Activated T-cell treated with anti-CD3 and anti-CD28 coated beads, Interleukin-2, amount 50 U/mL, for 24 hours (primary cell): Measurements from ENCODE around the gene MRPL14.

Experiments
- DNase-seq: peaks from one replicate; pipeline ENCODE4 v3.0.0-alpha.2; 2020
- H3K27ac Mint-ChIP-seq: 2 replicates; pipeline ENCODE4 v1.8.0; 2020; ENCODE audit warnings: mild to moderate bottlenecking, mixed read lengths
- H3K27me3 Mint-ChIP-seq: 2 replicates; pipeline ENCODE4 v1.8.0; 2020; ENCODE audit warnings: mixed read lengths
- H3K36me3 Mint-ChIP-seq: 2 replicates; pipeline ENCODE4 v1.8.0; 2020; ENCODE audit warnings: low read depth, mixed read lengths
- H3K4me1 Mint-ChIP-seq: 2 replicates; pipeline ENCODE4 v1.8.0; 2020; ENCODE audit warnings: low read depth, mixed read lengths
- H3K4me3 Mint-ChIP-seq: 2 replicates; pipeline ENCODE4 v1.8.0; 2020; ENCODE audit warnings: mild to moderate bottlenecking, moderate library complexity, mixed read lengths
- H3K9me3 Mint-ChIP-seq: 2 replicates; pipeline ENCODE4 v1.8.0; 2020; ENCODE audit warnings: mixed read lengths

Gene MRPL14

GRCh38 chr6:44066394-44067172, 60.7 kb downstream of the MRPL14 start:
- DNase-seq, result no peak
- no peak overlapping the region for H3K27ac Mint-ChIP-seq
- H3K4me1 Mint-ChIP-seq, result peaks cover 5% of the 10 kb centered on the region
- H3K27me3 Mint-ChIP-seq, result no peaks in the 10 kb centered on the region
- H3K36me3 Mint-ChIP-seq, result no peaks in the 10 kb centered on the region
- H3K9me3 Mint-ChIP-seq, result no peaks in the 10 kb centered on the region
- no peak overlapping the region for H3K4me3 Mint-ChIP-seq

- DNase-seq, result no peak
- Mint-ChIP-seq H3K36me3 (no peaks in the 10 kb centered on the region), H3K9me3 (no peaks in the 10 kb centered on the region), H3K4me1 (peaks cover 5% of the 10 kb centered on the region), H3K27ac (no peak overlapping the region), H3K27me3 (no peaks in the 10 kb centered on the region), H3K4me3 (no peak overlapping the region)
These were observed 61.7 kb downstream of the MRPL14 start for GRCh38 chr6:44065443-44066140.

GRCh38 chr6:44064948-44065272, 62.3 kb downstream of the MRPL14 start:
- no peaks in the 10 kb centered on the region for H3K27me3 Mint-ChIP-seq
- no peaks in the 10 kb centered on the region for H3K36me3 Mint-ChIP-seq
- H3K9me3 Mint-ChIP-seq, result peaks cover 2% of the 10 kb centered on the region
- no peak overlapping the region for H3K27ac Mint-ChIP-seq
- H3K4me1 Mint-ChIP-seq, result peaks cover 5% of the 10 kb centered on the region
- DNase-seq, result no peak
- H3K4me3 Mint-ChIP-seq, result no peak overlapping the region

- H3K36me3 Mint-ChIP-seq, result no peaks in the 10 kb centered on the region
- no peak overlapping the region for H3K27ac Mint-ChIP-seq
- peaks cover 5% of the 10 kb centered on the region for H3K4me1 Mint-ChIP-seq
- no peak for DNase-seq
- H3K4me3 Mint-ChIP-seq, result no peak overlapping the region
- peaks cover 2% of the 10 kb centered on the region for H3K27me3 Mint-ChIP-seq
- peaks cover 4% of the 10 kb centered on the region for H3K9me3 Mint-ChIP-seq
These were observed 62.9 kb downstream of the MRPL14 start for GRCh38 chr6:44064089-44064947.

- no peaks in the 10 kb centered on the region for H3K36me3 Mint-ChIP-seq
- peaks cover 5% of the 10 kb centered on the region for H3K4me1 Mint-ChIP-seq
- H3K27ac Mint-ChIP-seq, result no peak overlapping the region
These were observed 63.6 kb downstream of the MRPL14 start for GRCh38 chr6:44063561-44064059.

More at GRCh38 chr6:44063561-44064059, 63.6 kb downstream of the MRPL14 start:
- peaks cover 4% of the 10 kb centered on the region for H3K9me3 Mint-ChIP-seq
- no peak for DNase-seq
- peaks cover 7% of the 10 kb centered on the region for H3K27me3 Mint-ChIP-seq
- H3K4me3 Mint-ChIP-seq, result no peak overlapping the region
